ENCODE data around the gene ATP4B. TPM values are rescaled to one million over a fixed set of nuclear protein-coding genes. Genes with fewer than 3 reads are reported as not detected.

The ATP4B gene
- total and polyA plus RNA-seq, 12 donors = 0.01 TPM; not detected in 11

DNA sequence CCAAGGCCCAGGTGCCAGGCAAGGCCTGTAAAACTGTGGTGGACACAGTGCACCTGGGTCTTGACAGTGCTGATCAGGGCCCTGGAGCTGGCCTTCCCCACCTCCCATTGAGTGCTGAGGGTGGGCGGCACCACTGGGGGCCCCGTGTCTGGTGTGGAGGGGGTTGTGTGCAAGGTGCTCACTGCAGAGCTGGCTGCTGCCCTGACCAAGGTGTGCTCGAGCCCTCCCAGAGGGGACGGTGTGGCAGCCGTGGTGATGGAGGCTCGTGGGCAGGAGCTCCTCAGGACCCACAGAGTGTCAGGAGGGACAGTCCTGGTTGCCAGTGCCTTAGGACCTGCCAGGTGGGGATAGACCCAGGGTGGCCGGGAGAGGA is 23.0 kb downstream of the ATP4B start:
- peaks cover 0 to 97% (median 34%) of the 10 kb centered on the region in 9 donors for H3K36me3 ChIP-seq
- no peaks in the 10 kb centered on the region for H3K9me3 ChIP-seq
- TF ChIP-seq, protein P1, sequence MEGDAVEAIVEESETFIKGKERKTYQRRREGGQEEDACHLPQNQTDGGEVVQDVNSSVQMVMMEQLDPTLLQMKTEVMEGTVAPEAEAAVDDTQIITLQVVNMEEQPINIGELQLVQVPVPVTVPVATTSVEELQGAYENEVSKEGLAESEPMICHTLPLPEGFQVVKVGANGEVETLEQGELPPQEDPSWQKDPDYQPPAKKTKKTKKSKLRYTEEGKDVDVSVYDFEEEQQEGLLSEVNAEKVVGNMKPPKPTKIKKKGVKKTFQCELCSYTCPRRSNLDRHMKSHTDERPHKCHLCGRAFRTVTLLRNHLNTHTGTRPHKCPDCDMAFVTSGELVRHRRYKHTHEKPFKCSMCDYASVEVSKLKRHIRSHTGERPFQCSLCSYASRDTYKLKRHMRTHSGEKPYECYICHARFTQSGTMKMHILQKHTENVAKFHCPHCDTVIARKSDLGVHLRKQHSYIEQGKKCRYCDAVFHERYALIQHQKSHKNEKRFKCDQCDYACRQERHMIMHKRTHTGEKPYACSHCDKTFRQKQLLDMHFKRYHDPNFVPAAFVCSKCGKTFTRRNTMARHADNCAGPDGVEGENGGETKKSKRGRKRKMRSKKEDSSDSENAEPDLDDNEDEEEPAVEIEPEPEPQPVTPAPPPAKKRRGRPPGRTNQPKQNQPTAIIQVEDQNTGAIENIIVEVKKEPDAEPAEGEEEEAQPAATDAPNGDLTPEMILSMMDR (IDR thresholded peaks at IDR 0.05) = no peak
- H3K27me3 ChIP-seq = no peaks in the 10 kb centered on the region
- DNase-seq (no peak), ATAC-seq (no peak)
- 94 to 98% methylated on average over 7 of the region's 7 CpGs for WGBS, 2 donors
- intact Hi-C loops (cut with DNase I) = no loop called here
- no peak overlapping the region for H3K4me3 ChIP-seq
- no peak overlapping the region for H3K27ac ChIP-seq
- peaks cover 0 to 5% (median 0%) of the 10 kb centered on the region in 9 donors for H3K4me1 ChIP-seq

DNA sequence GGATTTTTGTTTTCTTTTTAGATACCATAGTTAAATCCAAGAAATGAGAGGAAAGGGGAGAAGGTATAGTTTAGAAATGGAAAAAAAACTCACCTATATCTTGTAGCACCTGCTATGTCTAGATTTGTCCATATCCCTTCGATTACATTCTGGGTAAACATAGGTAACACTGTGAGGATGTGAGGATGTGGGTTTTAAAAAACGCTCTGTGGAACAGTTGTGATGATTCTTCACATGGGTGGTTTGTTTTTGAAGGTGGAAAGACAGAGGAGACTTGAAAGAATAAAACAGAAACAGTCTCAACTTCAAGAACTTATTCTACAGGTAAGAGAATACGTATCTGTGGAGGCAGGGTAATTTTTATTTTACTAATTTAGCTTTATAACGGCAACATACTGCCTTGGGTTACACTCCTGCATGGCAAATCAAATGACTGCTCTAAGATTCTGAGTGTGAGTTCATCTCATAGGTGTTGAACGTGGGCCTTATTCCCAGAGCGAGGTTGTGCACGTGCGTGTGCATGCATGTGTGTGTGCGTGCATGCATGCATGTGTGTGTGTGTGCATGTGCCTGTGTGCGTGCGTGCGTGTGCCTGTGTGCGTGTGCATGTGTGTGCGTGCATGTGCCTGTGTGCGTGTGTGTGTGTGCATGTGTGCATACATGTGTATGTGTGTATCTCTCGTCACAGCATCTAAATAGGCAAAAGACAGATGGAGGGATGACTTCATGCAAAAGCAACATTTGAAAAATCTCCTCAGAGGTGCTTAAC is 23.5 kb downstream of the ATP4B start:
- H3K36me3 ChIP-seq = peaks cover 0 to 93% (median 34%) of the 10 kb centered on the region in 9 donors
- DNase-seq = no peak

DNA sequence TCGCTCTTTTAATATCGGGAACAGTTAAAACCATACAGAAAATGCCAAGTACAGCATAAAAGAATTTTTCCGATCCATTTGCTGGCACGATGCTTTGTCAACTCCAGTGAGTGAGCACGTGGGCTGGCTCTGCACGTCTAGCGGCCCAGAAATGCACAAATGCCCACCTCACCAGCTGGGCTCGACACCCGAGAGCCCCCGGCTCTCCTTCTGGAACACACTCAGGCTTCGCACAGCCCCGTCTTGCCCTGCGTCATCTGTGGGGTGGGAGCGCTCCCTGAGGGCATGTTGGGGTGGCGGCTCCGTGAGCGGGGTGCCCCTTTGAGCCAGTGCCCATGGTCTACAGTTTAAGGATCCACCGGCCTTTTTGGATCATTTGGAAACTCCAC is 24.5 kb downstream of the ATP4B start:
- TF ChIP-seq, protein P1 (IDR thresholded peaks at IDR 0.05) = no peak
- Histone ChIP-seq H3K27ac (no peak overlapping the region), H3K36me3 (peaks cover 0 to 89% (median 34%) of the 10 kb centered on the region in 9 donors), H3K4me3 (no peak overlapping the region), H3K27me3 (no peaks in the 10 kb centered on the region), H3K4me1 (no peaks in the 10 kb centered on the region), H3K9me3 (no peaks in the 10 kb centered on the region)
- intact Hi-C loops (cut with DNase I) = no loop called here
- WGBS, 2 donors = 96 to 97% methylated on average over 18 of the region's 18 CpGs
- no peak for DNase-seq
- ATAC-seq = no peak

More for the DNA sequence above, 23.5 kb downstream of the ATP4B start:
- no peak overlapping the region for H3K4me3 ChIP-seq
- intact Hi-C loops (cut with DNase I) = no loop called here
- H3K27ac ChIP-seq = no peak overlapping the region
- WGBS, 2 donors = 96 to 97% methylated on average over 16 of the region's 16 CpGs
- H3K4me1 ChIP-seq = peaks cover 0 to 2% (median 0%) of the 10 kb centered on the region in 9 donors
- no peaks in the 10 kb centered on the region for H3K27me3 ChIP-seq
- H3K9me3 ChIP-seq = no peaks in the 10 kb centered on the region
- TF ChIP-seq, protein P1 (IDR thresholded peaks at IDR 0.05) = no peak
- no peak for ATAC-seq

DNA sequence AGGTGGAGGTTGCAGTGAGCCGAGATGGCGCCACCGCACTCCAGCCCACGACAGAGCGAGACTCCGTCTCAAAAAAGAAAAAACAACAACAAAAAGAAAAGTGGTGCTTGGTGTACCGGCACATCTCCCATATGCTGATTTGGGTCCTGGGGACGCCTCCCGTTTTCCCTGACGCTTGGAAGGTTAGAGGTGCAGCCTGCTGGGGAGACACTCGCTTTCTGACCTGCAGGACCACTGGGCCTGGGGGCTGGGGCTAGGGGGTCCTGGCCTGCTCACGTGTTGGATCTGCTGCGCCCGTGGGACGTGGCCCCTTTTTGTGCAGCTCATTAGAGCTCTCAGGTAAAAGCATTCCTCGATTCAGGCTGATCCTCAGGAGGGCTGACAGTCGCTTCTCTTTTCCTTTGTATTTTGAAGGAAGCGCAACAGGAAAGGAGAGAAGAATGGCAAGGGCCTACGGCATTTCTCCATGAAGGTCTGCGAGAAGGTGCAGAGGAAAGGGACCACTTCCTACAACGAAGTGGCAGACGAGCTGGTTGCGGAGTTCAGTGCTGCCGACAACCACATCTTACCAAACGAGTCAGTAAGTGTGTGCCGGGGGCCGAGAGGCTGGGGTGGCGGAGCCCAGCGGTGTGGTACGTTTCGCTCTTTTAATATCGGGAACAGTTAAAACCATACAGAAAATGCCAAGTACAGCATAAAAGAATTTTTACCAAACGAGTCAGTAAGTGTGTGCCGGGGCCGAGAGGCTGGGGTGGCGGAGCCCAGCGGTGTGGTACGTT is 25.1 kb downstream of the ATP4B start:
- TF ChIP-seq, protein P1 (IDR thresholded peaks at IDR 0.05) = no peak
- Histone ChIP-seq H3K9me3 (no peaks in the 10 kb centered on the region), H3K27ac (no peak overlapping the region), H3K4me1 (no peaks in the 10 kb centered on the region), H3K27me3 (no peaks in the 10 kb centered on the region), H3K4me3 (no peak overlapping the region), H3K36me3 (peaks cover 0 to 87% (median 34%) of the 10 kb centered on the region in 9 donors)
- 95 to 96% methylated on average over 38 of the region's 38 CpGs for WGBS, 2 donors
- ATAC-seq (no peak), DNase-seq (no peak)
- intact Hi-C loops (cut with DNase I) = no loop called here

Data from heart right ventricle (tissue), 16 donors.